ENCODE data around the gene ENHO.

- TF ChIP-seq CTCF (IDR thresholded peaks at IDR 0.05; ENCODE audit: low read length): no peak
- TF ChIP-seq EZH2 (IDR thresholded peaks at IDR 0.05; ENCODE audit: borderline replicate concordance, low read length): no peak
Observed at GRCh38 chr9:34524349-34524748, 1.6 kb upstream of the ENHO start.
